Astrocyte of the cerebellum (primary cell): ENCODE data around the gene HMGCR.

Experiments used
- DNase-seq: peaks from one replicate; pipeline ENCODE4 v3.0.0-alpha.2; 2011; ENCODE audit warnings: low read depth
- H3K4me3 ChIP-seq: 2 replicates; pipeline ENCODE4 v1.5.1; 2011; ENCODE audit warnings: mild to moderate bottlenecking, low read depth, low read length, moderate library complexity
- CTCF ChIP-seq: IDR thresholded peaks from 2 replicates; pipeline ENCODE4 v1.5.1; 2012; ENCODE audit warnings: low read length, low read depth, moderate library complexity, mild to moderate bottlenecking; ENCODE audit errors: missing control alignments
- in situ Hi-C: cut with HindIII; loops from 2 replicates; pipeline ENCODE4 v1.10.0; 2017; ENCODE audit warnings: low sequenced_read_pairs

The HMGCR gene

GRCh38 chr5:75319638-75320037 lies 17.4 kb upstream of the HMGCR start:
- no peak for DNase-seq
- no peak for TF ChIP-seq CTCF
- no peak overlapping the region for H3K4me3 ChIP-seq
- in situ Hi-C loops = no loop called here

DNA sequence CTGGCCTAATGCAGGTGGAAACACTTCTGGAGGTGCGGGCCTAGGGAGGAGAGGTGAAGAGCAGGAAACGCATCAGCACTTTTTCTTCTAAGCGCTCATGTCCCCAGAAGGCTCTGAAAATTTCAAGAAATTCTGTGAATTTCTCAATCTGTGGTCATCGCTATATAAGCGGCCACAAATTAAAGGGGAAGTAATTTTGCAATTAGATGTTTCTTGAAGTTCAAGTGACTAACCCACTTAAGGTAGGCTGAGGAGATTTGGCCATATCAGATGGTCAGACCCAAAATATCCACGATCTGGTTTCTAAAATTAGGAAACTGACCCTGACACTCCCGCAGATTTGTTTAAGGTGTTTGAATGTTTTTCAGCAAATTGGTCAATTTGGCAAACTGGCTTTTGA lies 16.6 kb upstream of the HMGCR start:
- in situ Hi-C loops = no loop called here
- TF ChIP-seq CTCF = no peak
- DNase-seq = no peak
- H3K4me3 ChIP-seq = no peak overlapping the region

- TF ChIP-seq CTCF = no peak
- DNase-seq = no peak
- in situ Hi-C loops = no loop called here
These were observed 15.0 kb upstream of the HMGCR start for GRCh38 chr5:75322066-75322465.

GRCh38 chr5:75324791-75325190 lies 12.2 kb upstream of the HMGCR start:
- TF ChIP-seq CTCF = no peak
- no peak for DNase-seq
- no peak overlapping the region for H3K4me3 ChIP-seq
- in situ Hi-C loops = no loop called here

More at GRCh38 chr5:75322066-75322465, 15.0 kb upstream of the HMGCR start:
- H3K4me3 ChIP-seq = no peak overlapping the region

- H3K4me3 ChIP-seq = no peak overlapping the region
- no peak for TF ChIP-seq CTCF
- in situ Hi-C loops = no loop called here
- DNase-seq = no peak
These were observed 11.8 kb upstream of the HMGCR start for GRCh38 chr5:75325242-75325641.

DNA sequence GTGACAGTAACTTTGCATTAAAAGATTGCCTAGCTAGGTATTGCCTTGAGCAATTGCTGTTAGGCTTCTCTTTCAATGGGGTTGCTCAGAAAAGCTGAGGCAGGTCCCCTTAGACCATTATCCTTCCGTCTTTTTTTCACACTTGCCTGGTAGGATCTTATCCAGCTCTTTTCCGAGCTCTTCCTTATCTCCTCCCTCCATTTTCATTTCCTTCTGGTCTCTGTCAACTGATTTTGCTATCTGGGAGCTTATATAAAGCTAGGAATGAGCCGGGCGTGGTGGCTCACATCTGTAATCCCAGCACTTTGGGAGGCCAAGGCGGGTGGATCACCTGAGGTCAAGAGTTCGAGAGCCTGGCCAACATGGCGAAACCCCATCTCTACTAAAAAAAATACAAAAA lies 6.6 kb upstream of the HMGCR start:
- in situ Hi-C loops = no loop called here
- no peak overlapping the region for H3K4me3 ChIP-seq
- TF ChIP-seq CTCF = no peak
- DNase-seq = no peak
